ENCODE measurements around the gene LTBP3.

DNA sequence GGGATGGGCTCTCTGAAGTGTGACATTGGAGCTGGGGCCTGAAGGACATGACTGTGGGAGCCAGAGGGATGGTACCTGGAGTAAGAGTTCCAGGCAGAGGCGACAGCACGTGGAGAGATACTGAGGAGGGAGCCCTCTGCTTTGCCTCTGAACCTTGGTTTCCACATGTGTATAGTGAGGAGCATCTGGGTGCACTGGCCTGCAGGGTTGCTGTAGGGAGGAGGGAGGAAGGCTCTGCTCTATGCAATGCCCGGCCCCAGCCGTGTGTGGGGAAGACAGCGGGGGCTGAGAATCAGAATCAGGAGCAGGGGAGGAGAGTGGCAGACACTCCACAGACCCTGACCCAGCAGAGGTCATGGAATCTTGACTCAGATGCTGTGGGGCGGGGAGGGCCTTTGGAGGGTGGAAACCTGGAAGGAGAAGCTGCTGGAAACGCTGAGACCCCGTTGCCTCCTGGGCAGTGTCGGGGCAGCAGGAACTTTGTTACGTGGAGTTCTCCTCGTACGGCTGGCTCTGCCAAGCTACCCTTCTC, 29.3 kb downstream of the LTBP3 start:
- no peak for TF ChIP-seq EZH2 (IDR thresholded peaks at IDR 0.05; ENCODE audit: borderline replicate concordance)
- no peak for TF ChIP-seq EZH2phosphoT487 (IDR thresholded peaks at IDR 0.05; ENCODE audit: low read depth, severe bottlenecking, unreplicated experiment)
- TF ChIP-seq, protein P1, sequence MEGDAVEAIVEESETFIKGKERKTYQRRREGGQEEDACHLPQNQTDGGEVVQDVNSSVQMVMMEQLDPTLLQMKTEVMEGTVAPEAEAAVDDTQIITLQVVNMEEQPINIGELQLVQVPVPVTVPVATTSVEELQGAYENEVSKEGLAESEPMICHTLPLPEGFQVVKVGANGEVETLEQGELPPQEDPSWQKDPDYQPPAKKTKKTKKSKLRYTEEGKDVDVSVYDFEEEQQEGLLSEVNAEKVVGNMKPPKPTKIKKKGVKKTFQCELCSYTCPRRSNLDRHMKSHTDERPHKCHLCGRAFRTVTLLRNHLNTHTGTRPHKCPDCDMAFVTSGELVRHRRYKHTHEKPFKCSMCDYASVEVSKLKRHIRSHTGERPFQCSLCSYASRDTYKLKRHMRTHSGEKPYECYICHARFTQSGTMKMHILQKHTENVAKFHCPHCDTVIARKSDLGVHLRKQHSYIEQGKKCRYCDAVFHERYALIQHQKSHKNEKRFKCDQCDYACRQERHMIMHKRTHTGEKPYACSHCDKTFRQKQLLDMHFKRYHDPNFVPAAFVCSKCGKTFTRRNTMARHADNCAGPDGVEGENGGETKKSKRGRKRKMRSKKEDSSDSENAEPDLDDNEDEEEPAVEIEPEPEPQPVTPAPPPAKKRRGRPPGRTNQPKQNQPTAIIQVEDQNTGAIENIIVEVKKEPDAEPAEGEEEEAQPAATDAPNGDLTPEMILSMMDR (IDR thresholded peaks at IDR 0.05; ENCODE audit: poor library complexity): no peak
